RWPE2 (cell line): Measurements from ENCODE around the gene CBY3.
"Not testable (repeated sequence)": the region's sequence is repeated elsewhere in the genome, so short reads cannot be mapped to it uniquely, and the experiment has no call there.

ENCODE experiments used
- ATAC-seq: fragments of 200-7000 bp; cut with Tn5 transposase; 3 replicates; pipeline ENCODE4 v1.9.1; 2021; ENCODE audit warnings: low read depth
- DNase-seq: peaks from one replicate; pipeline ENCODE4 v3.0.0-alpha.2; 2020; ENCODE audit warnings: low spot score
- H3K27ac ChIP-seq: fragments of 450-650 bp; 2 replicates; pipeline ENCODE4 v1.5.1; 2017; ENCODE audit warnings: mild to moderate bottlenecking; ENCODE audit not compliant: poor library complexity, severe bottlenecking
- H3K27me3 ChIP-seq: fragments of 250-450 bp; sonication (Bioruptor Pico); 2 replicates; pipeline ENCODE4 v1.5.1; 2021; ENCODE audit warnings: mild to moderate bottlenecking, moderate library complexity; ENCODE audit not compliant: insufficient read depth, poor library complexity, severe bottlenecking
- H3K36me3 ChIP-seq: fragments of 250-450 bp; sonication (Bioruptor Pico); 2 replicates; pipeline ENCODE4 v1.5.1; 2020; ENCODE audit warnings: low read depth, mild to moderate bottlenecking, moderate library complexity
- H3K4me1 ChIP-seq: fragments of 250-450 bp; sonication (Bioruptor Pico); 2 replicates; pipeline ENCODE4 v1.5.1; 2021; ENCODE audit warnings: mild to moderate bottlenecking, moderate library complexity; ENCODE audit not compliant: insufficient read depth, poor library complexity, severe bottlenecking
- H3K4me3 ChIP-seq: fragments of 250-450 bp; sonication (Bioruptor Pico); 2 replicates; pipeline ENCODE4 v1.5.1; 2021; ENCODE audit warnings: mild to moderate bottlenecking, moderate library complexity; ENCODE audit not compliant: severe bottlenecking
- H3K9me3 ChIP-seq: fragments of 250-450 bp; sonication (Bioruptor Pico); 2 replicates; pipeline ENCODE4 v1.5.1; 2021; ENCODE audit warnings: mild to moderate bottlenecking, moderate library complexity; ENCODE audit not compliant: severe bottlenecking
- CTCF ChIP-seq: fragments of 450-650 bp; IDR thresholded peaks from one replicate; pipeline ENCODE4 v1.5.1; 2017; ENCODE audit warnings: mild to moderate bottlenecking, moderate library complexity; ENCODE audit not compliant: poor library complexity, severe bottlenecking

The CBY3 gene

GRCh38 chr5:179694561-179694960 is 13.7 kb upstream of the CBY3 start:
- Histone ChIP-seq H3K4me3 (no peak overlapping the region), H3K4me1 (peaks cover 6% of the 10 kb centered on the region), H3K36me3 (0 out of 2 replicates have a peak, but pooled peaks cover 3% of the 10 kb centered on the region), H3K9me3 (no peaks in the 10 kb centered on the region), H3K27ac (no peak overlapping the region), H3K27me3 (no peaks in the 10 kb centered on the region)
- no peak for ATAC-seq
- no peak for TF ChIP-seq CTCF
- DNase-seq = no peak

GRCh38 chr5:179689212-179689611 is 8.4 kb upstream of the CBY3 start:
- H3K4me3 ChIP-seq, H3K4me1 ChIP-seq, DNase-seq, H3K36me3 ChIP-seq, H3K27me3 ChIP-seq, H3K27ac ChIP-seq, H3K9me3 ChIP-seq, ATAC-seq: not testable (repeated sequence)

- Histone ChIP-seq H3K4me1 (peaks cover 3% of the 10 kb centered on the region), H3K9me3 (no peaks in the 10 kb centered on the region), H3K4me3 (no peak overlapping the region), H3K27ac (no peak overlapping the region), H3K36me3 (peaks cover 7% of the 10 kb centered on the region; the same call in 1 of the 2 replicates), H3K27me3 (no peaks in the 10 kb centered on the region)
- ATAC-seq (no peak), DNase-seq (no peak)
- no peak for TF ChIP-seq CTCF
Measured at GRCh38 chr5:179680014-179680779, 637 bp downstream of the CBY3 start.

GRCh38 chr5:179679014-179679674 is 1.7 kb downstream of the CBY3 start:
- H3K4me3 ChIP-seq = peak overlapping the region; percentile 93
- TF ChIP-seq CTCF = peak; percentile 49
- H3K4me1 ChIP-seq = peaks cover 3% of the 10 kb centered on the region
- H3K27me3 ChIP-seq = no peaks in the 10 kb centered on the region
- H3K27ac ChIP-seq = peak overlapping the region; percentile 34
- no peaks in the 10 kb centered on the region for H3K9me3 ChIP-seq
- ATAC-seq (peak; percentile 6; the same call in 2 of the 3 replicates), DNase-seq (peak; percentile 76)
- peaks cover 7% of the 10 kb centered on the region; the same call in 1 of the 2 replicates for H3K36me3 ChIP-seq

GRCh38 chr5:179678223-179679013 is 2.4 kb downstream of the CBY3 start:
- Histone ChIP-seq H3K36me3 (peaks cover 7% of the 10 kb centered on the region; the same call in 1 of the 2 replicates), H3K9me3 (no peaks in the 10 kb centered on the region), H3K27ac (peak overlapping the region; percentile 34), H3K4me1 (peaks cover 3% of the 10 kb centered on the region), H3K4me3 (peak overlapping the region; percentile 93), H3K27me3 (no peaks in the 10 kb centered on the region)
- no peak for TF ChIP-seq CTCF
- DNase-seq (peak; percentile 94), ATAC-seq (peak; percentile 86)
